Measurements from ENCODE around the gene LRFN2.

The LRFN2 gene

DNA sequence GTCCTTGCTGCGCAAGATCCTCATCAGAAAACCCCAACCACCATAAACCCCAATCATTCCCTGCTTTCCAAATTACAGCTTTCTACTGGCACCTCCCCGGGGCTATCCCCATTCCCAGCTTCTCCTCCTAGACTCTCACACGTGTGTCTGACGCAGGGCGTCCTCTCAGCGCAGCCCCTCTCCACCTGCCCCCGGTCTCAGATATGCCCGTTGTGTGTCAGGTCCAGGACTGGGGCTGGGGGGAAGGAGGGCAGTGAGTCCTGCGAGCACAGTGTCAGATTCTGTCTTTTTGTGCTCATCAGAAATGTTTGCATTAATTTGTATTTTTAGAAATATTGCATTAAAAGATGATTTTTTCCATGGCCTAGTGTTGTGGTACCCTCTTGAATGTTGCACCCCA is 48.6 kb downstream of the LRFN2 start:
- in situ Hi-C loops (cut with HindIII; ENCODE audit: low sequenced_read_pairs), result no loop called here
- TF ChIP-seq, protein P1, sequence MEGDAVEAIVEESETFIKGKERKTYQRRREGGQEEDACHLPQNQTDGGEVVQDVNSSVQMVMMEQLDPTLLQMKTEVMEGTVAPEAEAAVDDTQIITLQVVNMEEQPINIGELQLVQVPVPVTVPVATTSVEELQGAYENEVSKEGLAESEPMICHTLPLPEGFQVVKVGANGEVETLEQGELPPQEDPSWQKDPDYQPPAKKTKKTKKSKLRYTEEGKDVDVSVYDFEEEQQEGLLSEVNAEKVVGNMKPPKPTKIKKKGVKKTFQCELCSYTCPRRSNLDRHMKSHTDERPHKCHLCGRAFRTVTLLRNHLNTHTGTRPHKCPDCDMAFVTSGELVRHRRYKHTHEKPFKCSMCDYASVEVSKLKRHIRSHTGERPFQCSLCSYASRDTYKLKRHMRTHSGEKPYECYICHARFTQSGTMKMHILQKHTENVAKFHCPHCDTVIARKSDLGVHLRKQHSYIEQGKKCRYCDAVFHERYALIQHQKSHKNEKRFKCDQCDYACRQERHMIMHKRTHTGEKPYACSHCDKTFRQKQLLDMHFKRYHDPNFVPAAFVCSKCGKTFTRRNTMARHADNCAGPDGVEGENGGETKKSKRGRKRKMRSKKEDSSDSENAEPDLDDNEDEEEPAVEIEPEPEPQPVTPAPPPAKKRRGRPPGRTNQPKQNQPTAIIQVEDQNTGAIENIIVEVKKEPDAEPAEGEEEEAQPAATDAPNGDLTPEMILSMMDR (IDR thresholded peaks at IDR 0.05; ENCODE audit: low read depth, low read length), result no peak
- H3K4me3 ChIP-seq (ENCODE audit: low read depth, low read length), result no peak overlapping the region
- no peak for DNase-seq (ENCODE audit: low read depth, low spot score)

DNA sequence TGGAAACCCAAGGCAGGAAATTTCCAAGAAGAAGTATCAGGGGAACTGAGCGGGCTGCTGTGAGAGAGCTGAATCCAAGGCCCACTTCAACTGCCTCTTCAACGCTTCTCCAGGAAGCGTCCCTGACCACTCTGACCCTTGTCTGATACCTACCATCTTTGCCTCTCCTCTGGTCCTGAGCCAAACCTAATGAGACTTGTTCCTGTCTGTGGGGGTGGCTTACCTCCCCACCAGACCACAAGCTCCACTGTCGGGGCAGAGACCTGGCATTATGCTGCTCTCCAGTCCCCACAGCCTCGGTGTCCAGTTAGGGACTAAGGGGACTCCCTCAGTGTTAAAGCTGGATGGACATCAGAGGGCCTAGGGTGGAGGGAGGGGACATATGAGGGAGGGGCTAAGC is 49.7 kb downstream of the LRFN2 start:
- TF ChIP-seq, protein P1 (IDR thresholded peaks at IDR 0.05; ENCODE audit: low read depth, low read length), result no peak
- DNase-seq (ENCODE audit: low read depth, low spot score), result no peak
- no peak overlapping the region for H3K4me3 ChIP-seq (ENCODE audit: low read depth, low read length)
- in situ Hi-C loops (cut with HindIII; ENCODE audit: low sequenced_read_pairs), result no loop called here

DNA sequence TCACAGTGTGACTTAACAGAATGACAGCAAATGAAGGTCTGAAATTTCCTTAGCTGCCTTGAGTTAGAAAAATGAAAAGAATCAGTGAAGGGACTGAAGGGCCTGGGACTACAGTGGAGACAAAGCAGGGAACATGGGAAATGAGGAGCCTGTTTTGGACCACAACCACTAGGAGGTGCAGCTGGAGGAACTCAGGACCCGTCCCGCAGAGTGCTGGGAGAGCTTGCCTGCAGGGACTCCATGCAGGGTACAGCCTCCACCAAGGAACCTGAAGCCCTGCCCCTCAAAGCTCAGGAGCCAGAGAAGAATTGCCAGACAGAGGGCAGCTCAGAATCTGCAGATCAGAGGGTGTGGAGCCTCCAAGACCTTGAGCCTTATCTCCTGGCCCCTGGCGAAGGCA is 50.7 kb downstream of the LRFN2 start:
- DNase-seq (ENCODE audit: low read depth, low spot score), result no peak
- in situ Hi-C loops (cut with HindIII; ENCODE audit: low sequenced_read_pairs), result no loop called here
- TF ChIP-seq, protein P1 (IDR thresholded peaks at IDR 0.05; ENCODE audit: low read depth, low read length), result peak; percentile 10
- no peak overlapping the region for H3K4me3 ChIP-seq (ENCODE audit: low read depth, low read length)

DNA sequence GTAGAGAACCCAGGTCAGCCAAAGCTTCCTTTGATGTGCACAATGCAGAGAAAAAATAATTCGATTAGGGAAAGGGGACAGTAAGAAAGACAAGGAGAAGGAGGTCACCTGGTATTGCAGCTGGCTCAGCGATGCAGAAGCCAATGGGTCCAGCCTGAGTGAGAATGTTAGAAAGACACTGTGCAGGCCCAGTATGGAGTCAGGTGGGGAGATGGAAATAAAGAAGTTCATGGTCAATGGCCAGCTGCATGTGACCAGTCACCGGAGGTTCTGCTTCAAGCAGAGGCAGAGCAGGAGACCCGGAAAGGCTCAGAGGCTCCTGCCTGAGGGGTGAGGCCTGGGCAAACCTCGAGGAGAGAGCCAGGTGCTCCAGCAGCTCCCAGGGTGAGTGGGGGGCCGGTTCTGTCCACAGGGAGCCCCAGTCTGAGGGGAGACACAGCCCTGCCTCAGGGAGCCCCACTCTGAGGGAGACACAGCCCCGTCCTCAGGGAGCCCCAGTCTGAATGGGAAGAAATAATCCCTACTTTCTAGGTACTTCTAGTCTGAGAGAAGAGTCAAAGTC is 51.3 kb downstream of the LRFN2 start:
- DNase-seq (ENCODE audit: low read depth, low spot score), result no peak
- H3K4me3 ChIP-seq (ENCODE audit: low read depth, low read length), result no peak overlapping the region
- TF ChIP-seq, protein P1 (IDR thresholded peaks at IDR 0.05; ENCODE audit: low read depth, low read length), result no peak
- in situ Hi-C loops (cut with HindIII; ENCODE audit: low sequenced_read_pairs), result no loop called here

DNA sequence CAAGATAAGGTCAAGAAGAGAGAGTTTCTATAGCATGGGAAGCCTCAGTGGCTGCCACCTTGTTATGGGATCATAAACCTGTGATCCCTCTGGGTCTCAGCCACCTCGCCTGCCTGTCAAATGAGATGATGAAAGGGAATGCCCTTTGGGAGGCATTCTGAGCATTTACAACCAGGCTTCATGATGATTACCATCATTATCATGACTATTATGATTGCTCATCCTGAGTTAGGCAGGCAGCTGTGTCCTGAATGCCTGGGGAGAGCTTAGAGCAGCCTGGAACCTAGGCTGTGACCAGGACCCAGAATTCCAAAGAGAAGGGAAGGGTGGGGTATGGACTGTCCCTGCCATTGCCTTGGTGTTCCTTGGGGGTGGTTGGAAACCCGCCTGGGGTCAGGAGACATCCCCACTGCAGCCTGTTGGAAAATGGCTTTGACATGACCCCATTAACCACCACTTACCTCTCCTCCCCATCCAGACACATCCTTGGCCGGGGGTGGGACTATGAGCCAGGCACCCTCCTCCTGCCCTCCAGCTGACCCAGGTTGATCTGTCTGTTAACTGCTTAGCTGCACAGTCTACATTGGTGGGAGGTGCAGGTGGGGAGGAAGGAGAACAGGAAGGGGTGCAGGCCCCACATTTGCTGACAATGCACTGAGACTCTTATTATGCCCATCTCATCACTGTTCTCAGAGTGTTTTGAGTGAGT is 51.9 kb downstream of the LRFN2 start:
- TF ChIP-seq, protein P1 (IDR thresholded peaks at IDR 0.05; ENCODE audit: low read depth, low read length), result no peak
- in situ Hi-C loops (cut with HindIII; ENCODE audit: low sequenced_read_pairs), result no loop called here
- no peak for DNase-seq (ENCODE audit: low read depth, low spot score)
- no peak overlapping the region for H3K4me3 ChIP-seq (ENCODE audit: low read depth, low read length)

DNA sequence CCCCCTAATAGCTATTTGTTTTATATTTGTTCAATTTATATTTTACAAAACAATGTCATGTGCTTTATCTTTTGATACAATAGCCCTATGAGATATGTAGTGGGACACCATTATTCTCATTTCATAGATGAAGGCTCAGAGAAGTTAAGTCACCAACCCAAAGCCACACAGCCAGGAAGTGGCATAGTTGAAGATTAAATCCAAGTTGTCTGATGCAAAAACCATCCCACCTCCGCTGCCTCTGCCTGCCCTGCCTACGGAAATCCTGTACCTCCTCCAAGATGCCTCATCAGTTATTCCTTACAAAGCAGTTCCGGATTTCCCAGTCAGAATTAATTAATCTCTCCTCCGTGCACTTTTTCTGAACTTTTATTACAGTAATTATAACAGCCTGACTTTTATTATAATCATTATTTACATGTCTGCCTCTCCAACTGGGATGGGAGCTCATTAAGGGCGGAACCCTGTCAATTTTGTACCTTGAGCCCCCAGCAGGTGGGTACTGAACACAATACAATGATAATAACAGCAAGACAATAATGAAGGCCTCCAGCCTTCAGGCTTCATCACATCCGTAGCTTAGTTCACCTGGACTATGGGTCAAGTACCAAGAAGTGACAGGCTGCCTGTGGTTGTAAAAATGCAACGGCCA is 54.7 kb downstream of the LRFN2 start:
- no peak overlapping the region for H3K4me3 ChIP-seq (ENCODE audit: low read depth, low read length)
- TF ChIP-seq, protein P1 (IDR thresholded peaks at IDR 0.05; ENCODE audit: low read depth, low read length), result no peak
- in situ Hi-C loops (cut with HindIII; ENCODE audit: low sequenced_read_pairs), result no loop called here
- DNase-seq (ENCODE audit: low read depth, low spot score), result no peak

Data from astrocyte of the spinal cord (primary cell).